HG03196 (cell line): Measurements from ENCODE around the gene KCNH2.

ENCODE experiments used
- ATAC-seq: cut with Tn5 transposase; IDR thresholded peaks from one replicate; pipeline ENCODE4 v1.9.1; 2021; ENCODE audit not compliant: unreplicated experiment

KCNH2 gene

GRCh38 chr7:150996376-150997074 is 18.4 kb upstream of the KCNH2 start:
- ATAC-seq: no peak

GRCh38 chr7:150994838-150995510 is 16.9 kb upstream of the KCNH2 start:
- no peak for ATAC-seq

- ATAC-seq: no peak
Observed at GRCh38 chr7:150994141-150994837, 16.2 kb upstream of the KCNH2 start.

GRCh38 chr7:150993511-150993910 is 15.4 kb upstream of the KCNH2 start:
- no peak for ATAC-seq

GRCh38 chr7:150992833-150993302 is 14.7 kb upstream of the KCNH2 start:
- ATAC-seq: no peak

GRCh38 chr7:150992051-150992640 is 14.0 kb upstream of the KCNH2 start:
- ATAC-seq: no peak

- ATAC-seq: no peak
Observed at GRCh38 chr7:150990416-150991186, 12.5 kb upstream of the KCNH2 start, which contains the start of gene NOS3. TSS of gene NOS3 (plus strand) at chr7:150991017. CDS start at chr7:150993804, 2,787 bp downstream.

- ATAC-seq: no peak
Observed at GRCh38 chr7:150989456-150989855, 11.3 kb upstream of the KCNH2 start.

- ATAC-seq: no peak
Observed at GRCh38 chr7:150988230-150989226, 10.4 kb upstream of the KCNH2 start.

GRCh38 chr7:150986556-150986955 is 8.4 kb upstream of the KCNH2 start:
- no peak for ATAC-seq

GRCh38 chr7:150986099-150986512 is 8.0 kb upstream of the KCNH2 start:
- no peak for ATAC-seq

GRCh38 chr7:150983893-150984368 is 5.8 kb upstream of the KCNH2 start:
- ATAC-seq: no peak

- ATAC-seq: no peak
Observed at GRCh38 chr7:150982351-150982750, 4.2 kb upstream of the KCNH2 start.

- ATAC-seq: no peak
Observed at GRCh38 chr7:150981644-150982043, 3.5 kb upstream of the KCNH2 start.

GRCh38 chr7:150980663-150981062 is 2.5 kb upstream of the KCNH2 start:
- no peak for ATAC-seq

GRCh38 chr7:150979713-150980390 is 1.7 kb upstream of the KCNH2 start:
- ATAC-seq: no peak

- no peak for ATAC-seq
Observed at GRCh38 chr7:150977382-150978125, 567 bp downstream of the KCNH2 start.
